Right renal cortex interstitium (tissue), 3 donors: ENCODE data around the gene SF3A1. TPM values are rescaled to one million over a fixed set of nuclear protein-coding genes. Genes with fewer than 3 reads are reported as not detected.

Source experiments
- DNase-seq, 3 donors: peaks; one replicate each; pipeline ENCODE4 v3.0.0-alpha.2; 2013; ENCODE audit warnings: low read depth in 3 of 3, low spot score in 2 of 3
- polyA plus RNA-seq, 3 donors: library from polyadenylated mRNA; unstranded; fragments of 120-200 nt; gene quantifications; one replicate each; pipeline ENCODE4 v1.2.1, GENCODE V29; 2013; ENCODE audit not compliant: insufficient read length in 3 of 3

The SF3A1 gene
- polyA plus RNA-seq, 3 donors = 114 to 133 (median 131) TPM

DNA sequence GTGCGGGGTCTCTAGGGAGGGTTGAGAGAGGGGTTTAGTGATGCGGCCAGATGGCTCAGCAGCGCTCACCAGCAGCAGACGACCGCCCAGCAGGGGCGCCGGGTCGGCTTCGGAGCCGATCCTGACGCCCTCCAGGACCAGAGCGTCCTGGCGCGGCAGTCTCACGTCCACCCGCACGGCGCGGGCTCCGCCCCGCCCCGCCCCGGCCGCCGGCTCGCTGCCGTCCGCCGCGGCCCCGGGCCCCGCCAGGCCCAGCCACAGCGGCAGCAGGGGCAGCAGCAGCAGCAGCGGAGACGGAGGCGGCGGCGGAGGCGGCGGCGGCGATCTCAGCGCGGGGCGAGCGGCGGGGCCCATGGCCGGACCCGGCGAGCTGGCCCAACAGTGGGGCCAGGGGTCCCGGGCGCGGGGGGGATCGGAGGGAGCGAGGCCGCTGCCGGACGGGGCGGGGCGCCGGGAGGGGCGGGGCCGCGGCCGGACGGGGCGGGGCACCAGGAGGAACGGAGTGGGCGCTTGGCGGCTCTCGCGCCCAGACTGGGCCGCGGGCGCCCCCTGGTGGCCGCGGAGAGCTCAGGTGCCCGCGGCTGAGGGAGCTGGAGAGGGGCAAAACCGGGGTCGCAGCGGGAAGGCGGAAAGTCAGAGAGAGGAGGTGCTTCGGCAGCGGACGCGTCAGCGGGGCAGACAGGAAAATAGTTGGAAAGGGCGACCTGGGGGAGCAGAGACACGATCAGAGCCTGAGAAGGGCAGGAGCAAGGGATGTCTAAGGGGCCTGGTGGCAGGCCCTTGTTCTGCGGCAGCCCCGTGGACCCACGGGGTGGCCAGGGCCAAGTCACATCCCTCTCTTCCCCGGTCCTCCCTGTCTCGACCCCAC is 30.5 kb upstream of the SF3A1 start, which contains the start of gene RNF215:
TSS of gene RNF215 (minus strand) at position 452 of the 868 bp plus-strand sequence. CDS start at position 354, 98 bp downstream.
- peak in 2 of 3 donors; percentile 68 to 75 for DNase-seq

DNA sequence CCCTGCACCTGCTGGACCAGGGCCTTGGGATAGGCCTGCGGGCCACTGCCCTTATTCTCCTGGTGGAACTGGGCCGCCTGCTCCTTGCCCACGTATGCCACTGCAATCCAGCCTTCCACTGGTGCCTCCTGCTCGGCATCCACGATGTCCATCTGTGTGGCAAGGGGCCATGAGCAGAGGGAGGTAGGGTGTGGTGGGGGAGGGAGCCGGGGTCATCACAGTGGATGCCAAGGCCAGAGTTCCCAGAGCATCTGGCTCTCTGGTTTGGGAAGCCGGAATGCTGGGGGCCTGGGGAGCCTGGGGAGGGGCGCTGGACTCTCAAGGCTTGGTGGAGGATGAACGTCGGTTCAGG is 29.9 kb upstream of the SF3A1 start:
- DNase-seq = no peak

DNA sequence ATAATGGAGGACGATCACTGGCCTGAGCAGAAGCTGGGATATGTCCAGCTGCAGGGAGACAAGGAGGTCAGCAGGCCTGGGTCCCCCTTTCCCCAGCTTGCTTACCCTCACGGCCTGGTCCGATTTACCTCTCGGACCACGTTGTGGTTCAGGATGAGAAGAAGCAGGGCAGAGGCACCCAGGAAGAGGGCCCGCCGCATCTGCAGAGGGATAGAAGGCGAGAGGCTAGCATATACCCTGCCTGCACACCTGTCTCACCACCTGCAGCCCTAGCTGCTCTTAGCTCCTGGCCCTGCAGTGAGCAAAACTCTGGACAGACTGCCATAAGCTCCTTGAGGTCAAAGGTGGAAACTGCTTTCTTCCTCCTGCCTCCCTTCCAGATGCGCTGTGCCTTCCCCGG is 29.2 kb upstream of the SF3A1 start:
- DNase-seq = no peak

DNA sequence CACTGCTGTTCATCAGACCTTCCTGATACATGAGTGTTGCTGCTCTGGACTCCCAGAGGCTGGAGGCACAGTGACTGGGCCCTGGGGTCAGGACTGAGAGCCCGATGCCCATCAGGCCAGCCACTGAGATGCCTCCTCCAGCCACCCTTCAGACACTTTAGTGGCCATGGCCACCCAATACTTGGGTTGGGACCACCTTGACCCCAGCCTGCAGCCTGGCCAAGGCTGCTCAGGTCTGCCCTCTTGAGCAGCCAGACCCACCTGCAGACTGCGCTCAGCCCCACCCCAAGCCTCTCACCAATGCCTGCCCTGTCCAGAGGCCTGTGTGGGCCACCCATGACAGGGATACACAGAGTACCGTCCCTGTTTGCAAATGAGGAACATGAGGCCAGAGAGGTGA is 26.4 kb upstream of the SF3A1 start:
- no peak for DNase-seq

DNA sequence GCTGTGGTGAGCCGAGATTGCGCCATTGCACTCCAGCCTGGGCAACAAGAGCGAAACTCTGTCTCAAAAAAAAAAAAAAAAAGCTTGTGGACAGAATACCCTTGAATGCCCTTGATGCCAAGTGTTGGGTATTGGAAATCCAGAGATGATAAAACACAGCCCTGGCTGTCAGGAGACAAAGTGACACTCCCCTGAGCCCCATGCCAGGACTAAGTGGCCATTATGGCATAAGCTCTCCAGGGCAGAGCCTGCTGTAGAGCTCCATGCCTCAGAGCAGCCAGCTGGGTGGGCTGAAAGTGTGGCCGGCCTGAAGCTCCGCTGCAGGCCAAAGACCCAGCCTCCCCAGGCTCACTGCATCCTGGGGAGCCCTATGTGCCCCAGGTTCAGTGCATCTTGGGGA is 25.6 kb upstream of the SF3A1 start:
- DNase-seq = no peak

DNA sequence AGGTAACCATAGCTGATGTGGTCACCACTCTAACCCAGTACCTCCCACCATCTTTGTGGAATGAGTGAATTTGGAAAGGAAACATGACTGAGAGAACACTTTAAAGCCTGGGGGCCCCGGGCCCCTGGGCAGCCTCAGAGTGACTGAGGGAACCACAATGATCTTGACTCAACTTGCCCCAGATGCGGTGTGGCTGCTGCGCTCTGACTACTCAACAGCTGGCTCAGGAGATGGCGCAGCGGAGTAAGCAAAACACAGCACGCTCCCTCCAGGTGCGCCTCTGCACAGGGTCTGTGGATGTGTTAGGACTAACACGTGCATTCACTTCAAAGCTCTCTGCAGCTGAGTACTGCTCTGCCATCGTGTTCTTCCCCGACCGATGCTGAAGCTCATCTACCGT is 24.6 kb upstream of the SF3A1 start:
- no peak for DNase-seq

DNA sequence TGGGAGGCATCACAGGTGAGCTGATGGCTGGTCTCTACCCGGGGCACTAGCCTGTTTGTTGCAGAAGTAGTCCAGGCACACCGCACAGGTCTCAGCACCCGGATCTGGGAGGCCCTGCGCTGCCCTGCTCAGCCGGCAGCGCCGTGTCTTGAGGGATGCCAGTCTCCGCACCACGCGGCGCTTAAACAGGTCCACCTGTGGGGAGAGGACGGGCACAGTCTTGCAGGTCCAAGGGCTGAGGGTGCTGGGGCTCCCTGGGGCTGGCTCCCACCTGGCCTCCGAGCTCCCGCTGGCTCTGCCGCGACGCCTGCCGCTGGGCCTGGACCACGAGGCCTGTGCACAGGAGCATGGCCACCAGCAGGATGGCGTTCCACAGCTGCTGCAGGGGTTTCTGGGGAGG is 23.3 kb upstream of the SF3A1 start:
- DNase-seq = no peak

DNA sequence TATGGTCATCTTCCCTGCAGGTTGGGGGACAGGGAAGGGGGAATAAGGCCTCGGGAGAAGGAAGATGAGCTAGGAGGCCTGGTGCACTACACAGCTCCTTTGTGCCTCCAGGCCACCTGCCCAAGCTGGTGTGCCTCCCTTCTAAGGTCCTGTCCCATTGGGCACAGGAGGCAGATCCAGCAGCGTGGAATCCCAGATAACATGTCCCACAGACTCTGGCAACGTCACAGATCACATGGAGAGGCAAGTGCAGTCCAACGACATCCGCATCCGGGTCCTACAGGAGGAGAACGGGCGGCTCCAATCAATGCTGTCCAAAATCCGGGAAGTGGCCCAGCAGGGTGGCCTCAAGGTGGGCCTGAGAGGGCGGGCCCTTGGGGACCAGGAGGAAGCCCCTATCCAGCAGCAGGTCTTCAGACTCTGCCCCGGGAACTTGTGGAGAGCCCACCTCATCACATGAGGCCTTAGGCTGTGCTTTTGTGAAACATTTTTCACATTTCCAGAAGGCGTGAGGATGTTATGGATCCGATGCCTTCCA is 18.7 kb upstream of the SF3A1 start:
- DNase-seq = no peak

DNA sequence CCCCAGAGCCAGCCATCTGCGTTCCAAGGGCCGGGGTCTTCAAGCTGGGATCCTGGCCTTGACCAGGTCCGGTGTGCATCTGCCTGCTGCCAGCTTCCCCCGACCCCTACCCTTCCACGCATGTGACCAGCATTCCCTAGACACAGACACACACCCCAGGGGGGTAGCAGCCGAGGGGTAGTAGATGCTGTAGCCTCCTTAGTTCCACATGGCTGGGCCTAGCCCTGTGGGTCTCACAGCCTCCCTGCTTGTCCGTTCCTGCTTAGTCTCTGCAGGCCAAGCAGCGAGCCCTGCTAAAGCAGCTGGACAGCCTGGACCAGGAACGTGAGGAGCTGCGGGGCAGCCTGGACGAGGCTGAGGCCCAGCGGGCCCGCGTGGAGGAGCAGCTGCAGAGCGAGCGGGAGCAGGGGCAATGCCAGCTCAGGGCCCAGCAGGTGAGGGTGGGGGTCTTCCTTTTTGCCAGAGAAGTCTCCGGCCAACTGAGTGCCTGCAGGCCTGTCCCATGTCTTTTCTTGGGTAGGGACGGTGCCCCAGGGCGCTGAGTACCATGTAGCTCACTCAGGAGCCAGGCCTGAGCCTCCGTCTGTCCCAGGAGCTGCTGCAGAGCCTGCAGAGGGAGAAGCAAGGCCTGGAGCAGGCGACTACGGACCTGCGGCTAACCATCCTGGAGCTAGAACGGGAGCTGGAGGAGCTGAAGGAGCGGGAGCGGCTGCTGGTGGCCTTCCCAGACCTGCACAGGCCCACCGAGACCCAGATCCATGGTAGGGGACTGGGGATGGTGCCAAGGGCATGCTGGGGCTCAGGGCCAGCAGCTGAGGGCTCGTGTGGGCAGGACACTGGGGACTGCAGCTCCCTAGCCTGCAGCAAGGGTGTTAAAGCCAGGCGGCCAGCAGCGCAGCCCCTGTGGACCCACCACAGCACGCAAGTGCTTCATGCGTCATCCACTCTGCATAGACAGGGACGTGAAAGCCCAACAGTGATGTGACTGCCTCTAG is 16.9 kb upstream of the SF3A1 start:
- DNase-seq = no peak

DNA sequence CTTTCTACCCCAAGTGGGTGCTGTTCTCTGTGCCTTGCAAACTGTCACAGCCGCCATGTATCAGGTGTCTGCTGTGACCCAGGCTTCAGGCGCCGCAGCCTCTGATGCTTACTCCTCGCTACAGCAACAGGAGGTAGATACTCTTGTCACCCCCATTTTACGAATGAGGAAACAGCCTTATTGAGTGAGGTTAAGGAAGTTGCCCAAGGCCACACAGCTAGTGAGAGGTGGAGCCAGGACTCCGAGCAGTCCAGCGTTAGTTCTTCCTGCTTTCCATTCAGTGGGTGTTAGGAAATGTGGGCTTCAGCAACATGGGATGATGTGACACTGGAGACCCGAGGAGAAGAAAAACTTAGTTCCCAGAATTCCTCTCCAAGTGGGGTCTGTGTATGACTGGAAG is 16.2 kb upstream of the SF3A1 start:
- no peak for DNase-seq

DNA sequence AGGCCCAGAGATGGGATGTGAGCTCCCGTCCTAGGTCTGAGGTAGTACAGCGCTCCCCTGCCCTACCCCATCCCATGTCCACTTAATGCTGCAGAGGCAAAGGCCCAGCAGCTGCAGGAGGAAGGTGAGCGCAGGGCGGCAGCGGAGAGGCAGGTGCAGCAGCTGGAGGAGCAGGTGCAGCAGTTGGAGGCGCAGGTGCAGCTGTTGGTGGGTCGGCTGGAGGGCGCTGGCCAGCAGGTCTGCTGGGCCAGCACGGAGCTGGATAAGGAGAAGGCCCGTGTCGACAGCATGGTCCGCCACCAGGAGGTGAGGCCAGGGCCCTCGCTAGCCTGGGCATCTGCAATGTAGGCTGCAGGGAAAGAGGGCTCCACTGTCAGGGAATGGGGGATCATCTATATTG is 15.3 kb upstream of the SF3A1 start:
- DNase-seq = no peak

DNA sequence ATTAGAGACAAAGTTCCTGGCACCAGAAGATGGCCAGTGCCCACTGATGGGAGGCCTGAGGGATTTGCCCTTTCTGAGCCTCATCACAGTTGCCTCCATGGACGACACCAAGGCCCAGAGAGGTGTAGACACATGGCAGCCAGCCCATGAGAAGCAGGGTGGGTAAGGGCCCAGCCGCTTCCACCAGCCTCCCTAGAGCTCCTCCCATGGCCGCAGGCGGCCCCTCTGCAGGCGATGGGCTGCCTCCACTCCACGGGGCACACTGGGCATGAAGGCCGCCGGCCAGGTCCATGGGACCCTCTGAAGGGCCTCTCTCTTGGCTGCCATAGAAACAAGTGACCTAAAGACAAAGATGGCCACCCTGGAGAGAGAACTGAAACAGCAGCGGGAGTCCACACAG is 14.6 kb upstream of the SF3A1 start:
- DNase-seq = no peak

DNA sequence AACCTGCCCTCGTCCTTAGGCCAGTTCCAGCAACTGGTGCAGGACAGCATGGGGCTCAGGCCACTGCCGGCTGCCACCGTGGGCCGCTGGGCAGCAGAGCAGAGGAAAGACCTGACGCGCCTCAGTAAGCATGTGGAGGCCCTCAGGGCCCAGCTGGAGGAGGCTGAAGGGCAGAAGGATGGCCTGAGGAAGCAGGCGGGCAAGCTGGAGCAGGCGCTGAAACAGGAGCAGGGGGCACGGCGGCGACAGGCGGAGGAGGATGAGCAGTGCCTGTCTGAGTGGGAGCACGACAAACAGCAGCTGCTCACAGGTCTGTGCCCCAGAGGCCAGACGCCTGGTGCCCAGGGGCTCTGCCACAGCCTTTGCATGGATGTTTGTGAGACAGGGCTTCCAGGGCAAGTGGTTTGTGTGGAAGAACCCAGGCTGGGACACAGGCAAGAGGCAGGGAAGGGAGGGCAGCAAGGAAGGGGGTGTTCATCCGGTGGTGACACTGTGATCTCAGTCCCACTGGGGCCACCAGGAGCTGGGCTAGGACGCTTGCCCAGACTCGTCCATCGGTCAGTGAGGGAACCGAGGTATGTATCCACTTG is 14.0 kb upstream of the SF3A1 start:
- peak in 1 of 3 donors; percentile 44 for DNase-seq

DNA sequence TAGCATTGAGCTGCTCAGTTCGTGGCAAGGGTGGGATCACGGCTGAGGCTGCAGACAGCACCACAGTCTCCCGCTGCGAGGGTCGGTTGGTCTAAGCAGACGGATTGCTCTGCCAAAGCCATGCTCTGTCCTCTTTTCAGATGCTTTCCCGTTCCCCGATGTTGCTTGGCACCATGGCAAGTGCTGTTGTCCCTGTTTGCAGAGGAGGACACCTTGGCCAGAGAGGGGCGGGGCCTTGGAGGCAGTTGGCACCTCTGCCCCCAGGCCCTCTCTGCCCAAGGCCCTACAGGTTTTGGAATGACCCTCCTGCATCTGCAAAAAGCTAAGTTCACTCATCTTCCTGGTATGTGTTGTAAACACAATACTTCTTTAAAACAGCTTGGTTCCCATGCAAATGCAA is 11.7 kb upstream of the SF3A1 start:
- DNase-seq = no peak

DNA sequence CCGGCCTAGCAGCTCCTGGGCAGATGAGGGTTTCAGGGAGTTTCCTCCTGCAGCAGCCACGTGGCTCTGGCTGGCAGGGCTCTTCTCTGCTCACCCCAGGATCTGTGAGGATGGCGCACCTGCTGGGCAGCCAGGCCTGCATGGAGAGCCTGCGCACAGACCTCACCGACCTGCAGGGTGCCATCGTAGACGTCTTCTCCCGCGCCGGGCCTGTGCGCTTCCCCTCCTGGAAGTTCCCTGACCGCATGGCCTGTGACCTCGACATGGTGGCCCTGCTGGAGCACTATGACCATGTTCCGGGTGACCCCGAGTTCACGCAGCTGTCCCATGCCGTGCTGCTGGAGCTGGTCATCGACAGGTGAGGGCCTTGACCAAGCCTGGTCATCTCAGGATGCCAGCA is 9.2 kb upstream of the SF3A1 start:
- DNase-seq = no peak

DNA sequence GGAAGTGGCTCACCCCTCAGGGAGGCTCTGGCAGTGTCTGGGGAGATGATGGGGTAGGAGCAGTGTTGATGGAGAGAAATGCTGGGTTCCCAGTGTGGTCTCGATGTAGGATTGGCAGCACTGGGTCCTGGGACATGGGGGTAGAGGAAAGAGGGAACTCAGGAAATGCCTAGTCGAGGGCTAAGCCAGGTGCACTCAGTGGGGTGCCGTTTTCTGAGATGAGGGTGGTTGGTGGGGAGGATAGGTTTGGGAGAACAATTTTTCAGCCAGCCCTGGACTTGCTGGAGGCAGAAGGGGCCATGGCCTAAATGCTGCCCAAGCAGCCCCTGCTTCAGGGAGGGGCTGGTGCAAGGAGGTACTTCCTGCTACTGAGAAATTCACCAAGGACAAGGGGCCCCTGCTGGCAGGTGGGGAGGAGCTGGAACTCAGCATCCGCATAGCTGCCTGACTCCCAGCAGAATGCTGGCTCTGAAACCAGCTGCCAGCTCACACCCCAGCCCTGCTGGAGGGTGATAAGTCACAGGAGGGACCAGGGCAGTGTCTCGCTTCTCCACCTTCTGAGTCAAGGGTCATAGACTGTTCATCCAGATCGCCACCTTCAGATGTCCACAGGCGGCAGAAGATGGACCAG is 6.1 kb upstream of the SF3A1 start:
- no peak for DNase-seq

DNA sequence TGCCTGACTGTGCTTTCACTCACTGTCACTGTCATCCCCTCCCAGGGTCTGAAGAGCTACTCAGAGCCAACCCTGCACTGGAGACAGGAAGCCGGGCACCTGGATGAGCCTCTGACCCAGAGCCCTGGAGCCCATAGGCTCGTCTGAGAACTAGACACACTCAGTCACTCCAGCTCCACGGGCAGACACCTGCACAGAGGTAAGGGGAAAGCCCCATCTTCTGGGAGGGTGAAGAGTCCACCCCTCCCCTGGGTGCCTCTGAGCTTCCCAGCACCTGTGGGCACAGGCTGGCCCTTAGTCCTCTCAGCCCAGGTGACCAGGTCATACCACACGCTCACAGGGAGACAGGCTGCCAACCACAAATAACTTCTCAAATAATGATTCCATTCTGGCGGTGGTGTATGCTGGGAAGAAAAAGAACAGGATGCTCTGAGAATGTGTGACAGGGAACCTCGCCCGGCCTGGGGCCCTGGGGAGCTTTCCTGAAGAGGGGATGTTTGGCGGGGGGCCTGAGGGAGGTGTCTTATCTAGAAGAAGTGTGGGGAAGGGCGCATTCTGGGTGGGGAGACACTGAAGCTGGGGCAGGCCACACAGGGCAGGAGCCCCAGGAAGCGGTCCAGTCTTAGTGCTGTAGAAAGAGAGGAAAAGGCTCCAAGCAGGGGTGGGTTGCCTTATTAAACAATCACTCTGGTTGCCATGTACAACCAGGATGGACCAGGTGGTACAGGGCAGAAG is 5.4 kb upstream of the SF3A1 start:
- DNase-seq = no peak

DNA sequence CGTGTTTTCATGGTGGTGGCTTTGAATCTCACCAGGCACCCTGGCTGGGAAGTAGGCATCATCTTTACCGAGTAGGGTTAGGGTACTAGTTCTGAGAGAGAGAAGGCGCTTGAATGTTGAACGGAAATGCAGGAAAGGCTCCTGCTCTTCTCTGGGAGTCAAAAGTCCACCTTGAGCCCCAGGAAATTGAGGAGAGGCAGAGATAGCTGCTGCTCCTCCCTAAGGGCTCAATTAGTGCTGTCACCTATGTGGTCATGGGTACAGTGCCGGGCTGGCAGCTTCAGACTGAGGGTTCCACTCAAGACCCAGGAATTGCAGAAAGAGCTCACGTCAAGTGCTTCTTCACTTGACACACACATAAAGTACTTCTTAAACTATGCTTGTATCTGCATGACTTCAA is 1.8 kb upstream of the SF3A1 start:
- no peak for DNase-seq

DNA sequence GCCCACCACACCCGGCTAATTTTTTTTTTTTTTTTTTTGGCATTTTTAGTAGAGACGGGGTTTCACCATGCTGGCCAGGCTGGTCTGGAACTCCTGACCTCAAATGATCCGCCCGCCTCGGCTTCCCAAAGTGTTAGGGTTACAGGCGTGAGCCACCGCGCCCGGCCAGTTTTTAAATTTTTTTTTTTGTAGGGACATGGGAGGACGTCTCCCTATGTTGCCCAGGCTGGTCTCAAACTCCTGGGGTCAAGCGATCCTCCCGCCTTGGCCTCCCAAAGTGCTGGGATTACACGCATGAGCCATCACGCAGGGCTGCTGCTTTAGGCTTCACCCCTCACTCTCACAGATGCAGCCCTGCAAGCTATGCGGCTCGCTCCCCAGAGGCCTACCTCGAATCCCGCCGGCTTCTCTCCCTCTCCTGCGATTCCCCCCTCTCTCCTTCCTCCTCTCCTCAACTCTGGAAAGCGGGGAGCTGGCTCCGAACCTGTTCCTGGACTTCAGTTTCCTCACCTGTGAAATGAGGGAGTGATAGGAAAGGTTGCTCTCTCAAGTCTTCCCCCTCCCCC is 1.0 kb upstream of the SF3A1 start:
- no peak for DNase-seq

DNA sequence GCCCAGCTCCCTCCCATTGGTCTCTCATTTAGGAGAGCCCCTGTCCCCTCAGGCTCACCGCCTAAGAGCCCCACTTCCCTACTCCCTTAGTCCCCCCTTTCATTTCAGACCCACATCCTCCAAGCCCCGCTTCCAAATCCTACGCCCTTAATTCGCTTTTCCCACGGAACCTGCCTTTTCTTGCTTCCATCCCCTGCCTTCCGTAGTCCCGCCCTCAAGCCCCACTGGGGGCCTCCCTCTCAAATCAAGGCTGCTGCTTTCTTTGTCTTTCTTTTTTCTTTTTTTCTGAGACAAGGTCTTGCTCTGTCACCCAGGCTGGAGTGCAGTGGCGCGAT is 509 bp upstream of the SF3A1 start:
- DNase-seq = peak in 1 of 3 donors; percentile 29
